Endodermal cell (in vitro differentiated cells): Measurements from ENCODE around the gene ANKRD34A. TPM values are rescaled to one million over a fixed set of nuclear protein-coding genes. Genes with fewer than 3 reads are reported as not detected.

Experiments
- DNase-seq: peaks from one replicate; pipeline ENCODE4 v3.0.0-alpha.2; 2017
- H3K27ac ChIP-seq: 2 replicates; pipeline ENCODE4 v1.5.1; 2013; ENCODE audit warnings: mild to moderate bottlenecking, low read depth, low read length, moderate library complexity
- H3K27me3 ChIP-seq: 2 replicates; pipeline ENCODE4 v1.6.1; 2013; ENCODE audit warnings: mild to moderate bottlenecking, low read length, moderate library complexity; ENCODE audit not compliant: insufficient read depth, control insufficient read depth, poor library complexity, severe bottlenecking
- H3K36me3 ChIP-seq: 2 replicates; pipeline ENCODE4 v1.7.0; 2013; ENCODE audit warnings: mild to moderate bottlenecking, low read length, moderate library complexity; ENCODE audit not compliant: control insufficient read depth, insufficient read depth
- H3K4me1 ChIP-seq: one replicate; pipeline ENCODE4 v1.7.0; 2013; ENCODE audit warnings: low read length; ENCODE audit not compliant: control insufficient read depth, insufficient read depth
- H3K4me3 ChIP-seq: 2 replicates; pipeline ENCODE4 v1.5.1; 2013; ENCODE audit warnings: mild to moderate bottlenecking, low read length, moderate library complexity
- H3K9ac ChIP-seq: 2 replicates; pipeline ENCODE4 v1.6.1; 2013; ENCODE audit warnings: mild to moderate bottlenecking, low read length, moderate library complexity; ENCODE audit not compliant: poor library complexity, severe bottlenecking; ENCODE audit errors: extremely low read depth
- H3K9me3 ChIP-seq: 2 replicates; pipeline ENCODE4 v1.6.1; 2013; ENCODE audit warnings: mild to moderate bottlenecking, low read length, moderate library complexity; ENCODE audit not compliant: control insufficient read depth
- H3K27ac Mint-ChIP-seq: 2 replicates; pipeline ENCODE4 v1.8.0; 2020; ENCODE audit warnings: mixed read lengths
- H3K27me3 Mint-ChIP-seq: 2 replicates; pipeline ENCODE4 v1.8.0; 2021; ENCODE audit warnings: mild to moderate bottlenecking, mixed read lengths; ENCODE audit not compliant: insufficient read depth
- H3K36me3 Mint-ChIP-seq: 2 replicates; pipeline ENCODE4 v1.8.0; 2020; ENCODE audit warnings: low read depth, mixed read lengths
- H3K4me1 Mint-ChIP-seq: 2 replicates; pipeline ENCODE4 v1.8.0; 2020; ENCODE audit warnings: mixed read lengths
- H3K4me3 Mint-ChIP-seq: 2 replicates; pipeline ENCODE4 v1.8.0; 2020; ENCODE audit warnings: mild to moderate bottlenecking, moderate library complexity, mixed read lengths
- H3K9me3 Mint-ChIP-seq: 2 replicates; pipeline ENCODE4 v1.8.0; 2020; ENCODE audit warnings: mild to moderate bottlenecking, mixed read lengths
- CTCF ChIP-seq: fragments of 200-600 bp; sonication (generic); conservative IDR thresholded peaks from 2 replicates; pipeline ENCODE4 v1.5.0; 2021; ENCODE audit warnings: antibody characterized with exemption, mild to moderate bottlenecking
- WGBS, 2 experiments: methylation state at CpG; one replicate each; pipeline versions ENCODE4 v1.1.5 to v1.1.7; 2013; ENCODE audit warnings: missing lambda C conversion rate in 2 of 2, mixed read lengths in 1 of 2; ENCODE audit not compliant: insufficient coverage in 1 of 2, insufficient read length in 1 of 2; 5-methylcytosine and 5-hydroxymethylcytosine counted together
- total RNA-seq, 2 donors: library from RNA; stranded (reverse); fragmentation: NEBNext Ultra II Directional in 1 of 2; extraction: Animal tissue kit (Norgen Biotek cat#: 25700) in 1 of 2; gene quantifications; 2 replicates in 1 of 2; 3 replicates in 1 of 2; pipeline ENCODE4 v1.2.1, GENCODE V29; 2021

Gene ANKRD34A
- total RNA-seq, 2 donors from 2014 or later, result 0.55 to 1.4 TPM

- Histone ChIP-seq H3K27ac (peak overlapping the region; percentile 14), H3K27me3 (no peaks in the 10 kb centered on the region), H3K4me1 (peaks cover 9% of the 10 kb centered on the region), H3K9me3 (no peaks in the 10 kb centered on the region), H3K9ac (no peak overlapping the region), H3K36me3 (no peaks in the 10 kb centered on the region), H3K4me3 (no peak overlapping the region)
- peaks cover 4% of the 10 kb centered on the region for H3K4me1 Mint-ChIP-seq
- no peaks in the 10 kb centered on the region for H3K27me3 Mint-ChIP-seq
- no peak overlapping the region for H3K4me3 Mint-ChIP-seq
- peak; percentile 46 for DNase-seq
- H3K27ac Mint-ChIP-seq, result no peak overlapping the region
- no peaks in the 10 kb centered on the region for H3K9me3 Mint-ChIP-seq
- no peak for TF ChIP-seq CTCF
- H3K36me3 Mint-ChIP-seq, result no peaks in the 10 kb centered on the region
- 66 to 70% methylated on average over 4 to 7 of the region's 7 CpGs for WGBS, 2 experiments
These were observed 15.5 kb upstream of the ANKRD34A start for GRCh38 chr1:145979746-145980456.

GRCh38 chr1:145978854-145979745 lies 14.7 kb upstream of the ANKRD34A start:
- H3K4me1 Mint-ChIP-seq, result no peaks in the 10 kb centered on the region
- no peak overlapping the region for H3K4me3 Mint-ChIP-seq
- 27 to 29% methylated on average over 6 to 9 of the region's 9 CpGs for WGBS, 2 experiments
- Histone ChIP-seq H3K36me3 (no peaks in the 10 kb centered on the region), H3K9ac (peak overlapping the region; percentile 15), H3K4me1 (peaks cover 6% of the 10 kb centered on the region), H3K9me3 (no peaks in the 10 kb centered on the region), H3K27me3 (no peaks in the 10 kb centered on the region), H3K4me3 (peak overlapping the region; percentile 42), H3K27ac (peak overlapping the region; percentile 84)
- no peaks in the 10 kb centered on the region for H3K27me3 Mint-ChIP-seq
- TF ChIP-seq CTCF, result peak; percentile 67
- no peaks in the 10 kb centered on the region for H3K9me3 Mint-ChIP-seq
- no peaks in the 10 kb centered on the region for H3K36me3 Mint-ChIP-seq
- no peak overlapping the region for H3K27ac Mint-ChIP-seq
- DNase-seq, result peak; percentile 93

DNA sequence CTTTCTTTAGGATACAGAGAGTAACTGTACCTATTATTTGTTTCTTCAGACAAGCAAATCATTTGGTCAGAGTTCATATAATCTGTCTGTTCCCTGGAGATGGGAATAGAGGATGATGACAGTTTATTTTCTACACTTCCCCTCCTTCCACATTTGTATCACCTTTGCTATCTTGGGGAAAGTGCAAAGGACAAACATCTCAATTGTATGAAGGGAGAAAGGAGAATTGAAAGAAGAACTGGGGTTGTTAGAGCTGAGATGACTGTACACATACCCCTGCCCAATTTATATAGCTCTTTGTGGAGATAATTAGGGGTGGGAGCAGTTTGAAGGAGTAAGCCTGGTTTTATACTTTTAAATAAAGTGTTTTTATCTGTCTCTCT lies 14.1 kb upstream of the ANKRD34A start:
- no peaks in the 10 kb centered on the region for H3K36me3 ChIP-seq
- H3K4me1 Mint-ChIP-seq, result no peaks in the 10 kb centered on the region
- H3K9me3 ChIP-seq, result no peaks in the 10 kb centered on the region
- H3K36me3 Mint-ChIP-seq, result no peaks in the 10 kb centered on the region
- peak overlapping the region; percentile 15 for H3K9ac ChIP-seq
- no peak for TF ChIP-seq CTCF
- no peaks in the 10 kb centered on the region for H3K27me3 Mint-ChIP-seq
- H3K27me3 ChIP-seq, result no peaks in the 10 kb centered on the region
- H3K4me1 ChIP-seq, result peaks cover 6% of the 10 kb centered on the region
- no peak overlapping the region for H3K27ac Mint-ChIP-seq
- no peaks in the 10 kb centered on the region for H3K9me3 Mint-ChIP-seq
- no peak overlapping the region for H3K4me3 ChIP-seq
- DNase-seq, result no peak
- H3K27ac ChIP-seq, result peak overlapping the region; percentile 84
- no peak overlapping the region for H3K4me3 Mint-ChIP-seq
